Smooth muscle cell (in vitro differentiated cells): ENCODE results near the gene NDUFAF3. TPM values are rescaled to one million over a fixed set of nuclear protein-coding genes. Genes with fewer than 3 reads are reported as not detected.

Experiments
- DNase-seq: peaks from one replicate; lab custom pipeline; 2025; ENCODE audit not compliant: unreplicated experiment; lab: John Stamatoyannopoulos, UW
- H2AFZ ChIP-seq: fragments of 200-600 bp; sonication (generic); 2 replicates; pipeline ENCODE4 v1.6.0; 2016; ENCODE audit warnings: antibody characterized with exemption, low read depth, mild to moderate bottlenecking
- H3F3A ChIP-seq: fragments of 200-600 bp; sonication (generic); 2 replicates; pipeline ENCODE4 v1.6.0; 2017; ENCODE audit warnings: antibody characterized with exemption, low read depth
- H3K27ac ChIP-seq: fragments of 200-600 bp; sonication (generic); 2 replicates; pipeline ENCODE4 v1.5.1; 2016; ENCODE audit warnings: low read depth, mild to moderate bottlenecking
- H3K27me3 ChIP-seq: fragments of 200-600 bp; sonication (generic); 2 replicates; pipeline ENCODE4 v1.6.1; 2016; ENCODE audit warnings: low read depth, mild to moderate bottlenecking
- H3K36me3 ChIP-seq: fragments of 200-600 bp; sonication (generic); 2 replicates; pipeline ENCODE4 v1.5.1; 2016; ENCODE audit warnings: low read depth
- H3K4me1 ChIP-seq: fragments of 200-600 bp; sonication (generic); 2 replicates; pipeline ENCODE4 v1.5.1; 2016; ENCODE audit warnings: low read depth
- H3K4me2 ChIP-seq: fragments of 200-600 bp; sonication (generic); 2 replicates; pipeline ENCODE4 v1.6.0; 2016; ENCODE audit warnings: mild to moderate bottlenecking
- H3K4me3 ChIP-seq: fragments of 200-600 bp; sonication (generic); 2 replicates; pipeline ENCODE4 v1.5.1; 2016; ENCODE audit warnings: mild to moderate bottlenecking
- H3K79me2 ChIP-seq: fragments of 200-600 bp; sonication (generic); 2 replicates; pipeline ENCODE4 v1.6.0; 2016; ENCODE audit warnings: low read depth, mild to moderate bottlenecking
- H3K9ac ChIP-seq: fragments of 200-600 bp; sonication (generic); 2 replicates; pipeline ENCODE4 v1.6.0; 2016; ENCODE audit warnings: low read depth
- H3K9me3 ChIP-seq: fragments of 200-600 bp; sonication (generic); replicated peaks from 2 replicates; pipeline ENCODE4 v1.5.1; 2016; ENCODE audit warnings: low read depth
- H4K20me1 ChIP-seq: fragments of 200-600 bp; sonication (generic); 2 replicates; pipeline ENCODE4 v1.6.0; 2016; ENCODE audit warnings: low read depth
- CTCF ChIP-seq: fragments of 200-600 bp; sonication (generic); IDR thresholded peaks from 2 replicates; pipeline ENCODE4 v1.5.1; 2017; ENCODE audit warnings: borderline replicate concordance, mild to moderate bottlenecking, antibody characterized with exemption; ENCODE audit not compliant: insufficient read depth, poor library complexity, severe bottlenecking
- WGBS: methylation state at CpG from one replicate; pipeline ENCODE4 v1.1.7; 2016; ENCODE audit warnings: low lambda C conversion rate; 5-methylcytosine and 5-hydroxymethylcytosine counted together
- polyA plus RNA-seq: library from polyadenylated mRNA; unstranded; fragments of >200 nt; fragmentation: Nextera tagmentation; extraction: Ambion mirVana; gene quantifications from 2 replicates; pipeline ENCODE4 v1.2.1, GENCODE V29; 2016
- total RNA-seq: library from RNA; depleted of rRNA; stranded (reverse); fragments of >200 nt; gene quantifications from 2 replicates; pipeline ENCODE4 v1.2.3, GENCODE V29; 2014

NDUFAF3 gene
- total and polyA plus RNA-seq, 2 experiments from 2014 or later, result 124 to 175 TPM

- H3K79me2 ChIP-seq, result peaks cover 20% of the 10 kb centered on the region
- no peak overlapping the region for H2AFZ ChIP-seq
- no peak for DNase-seq
- peaks cover 15% of the 10 kb centered on the region for H3K4me1 ChIP-seq
- H3K9me3 ChIP-seq, result no peaks in the 10 kb centered on the region
- H4K20me1 ChIP-seq, result no peaks in the 10 kb centered on the region
- H3K4me2 ChIP-seq, result no peak overlapping the region
- no peaks in the 10 kb centered on the region for H3F3A ChIP-seq
- H3K36me3 ChIP-seq, result no peaks in the 10 kb centered on the region
- H3K27me3 ChIP-seq, result no peaks in the 10 kb centered on the region
- H3K9ac ChIP-seq, result no peak overlapping the region
- TF ChIP-seq CTCF, result no peak
- no peak overlapping the region for H3K4me3 ChIP-seq
- no peak overlapping the region for H3K27ac ChIP-seq
These were observed 28.1 kb upstream of the NDUFAF3 start for GRCh38 chr3:48993834-48994233.

GRCh38 chr3:48996640-48997039 is 25.3 kb upstream of the NDUFAF3 start:
- no peak for DNase-seq
- H3K4me3 ChIP-seq, result no peak overlapping the region
- H3K9me3 ChIP-seq, result no peaks in the 10 kb centered on the region
- 95% methylated on average over 8 of the region's 8 CpGs for WGBS
- peaks cover 10% of the 10 kb centered on the region for H3K4me1 ChIP-seq
- no peak overlapping the region for H2AFZ ChIP-seq
- H3F3A ChIP-seq, result no peaks in the 10 kb centered on the region
- H3K79me2 ChIP-seq, result peaks cover 15% of the 10 kb centered on the region
- H3K27me3 ChIP-seq, result no peaks in the 10 kb centered on the region
- H3K4me2 ChIP-seq, result no peak overlapping the region
- no peak overlapping the region for H3K9ac ChIP-seq
- TF ChIP-seq CTCF, result no peak
- no peak overlapping the region for H3K27ac ChIP-seq
- H3K36me3 ChIP-seq, result no peaks in the 10 kb centered on the region
- no peaks in the 10 kb centered on the region for H4K20me1 ChIP-seq

GRCh38 chr3:48997102-48997635 is 24.8 kb upstream of the NDUFAF3 start:
- Histone ChIP-seq H3K27me3 (no peaks in the 10 kb centered on the region), H3K4me1 (peaks cover 8% of the 10 kb centered on the region), H3K36me3 (no peaks in the 10 kb centered on the region), H2AFZ (no peak overlapping the region), H3K4me3 (no peak overlapping the region), H3K79me2 (peaks cover 10% of the 10 kb centered on the region), H3K9me3 (no peaks in the 10 kb centered on the region), H3F3A (no peaks in the 10 kb centered on the region), H3K27ac (no peak overlapping the region), H3K4me2 (no peak overlapping the region), H3K9ac (no peak overlapping the region), H4K20me1 (no peaks in the 10 kb centered on the region)
- no peak for DNase-seq
- WGBS, result 92% methylated on average over 8 of the region's 8 CpGs
- no peak for TF ChIP-seq CTCF
